ENCODE results near the gene NSMF. TPM values are rescaled to one million over a fixed set of nuclear protein-coding genes. Genes with fewer than 3 reads are reported as not detected.

NSMF gene
- total RNA-seq, 4 donors from 2014 or later, result 50.1 to 58.5 (median 54.2) TPM

GRCh38 chr9:137490532-137491186, 31.5 kb upstream of the NSMF start:
- no peaks in the 10 kb centered on the region for H3K36me3 ChIP-seq
- H3K27ac ChIP-seq, result no peak overlapping the region
- no peaks in the 10 kb centered on the region for H3K9me3 ChIP-seq
- no peaks in the 10 kb centered on the region for H3K4me1 ChIP-seq
- no peak overlapping the region for H3K4me3 ChIP-seq (replicated peaks in 1 of 3)
- H3K27me3 ChIP-seq, result no peaks in the 10 kb centered on the region
- no peak for TF ChIP-seq CTCF (IDR thresholded peaks at IDR 0.05)
- no peak for TF ChIP-seq POLR2A (IDR thresholded peaks at IDR 0.05)
- DNase-seq, result no peak
- WGBS, 2 donors, result 93 to 94% methylated on average over 9 of the region's 9 CpGs
- intact Hi-C loops (cut with DNase I), result no loop called here

- Histone ChIP-seq H3K4me3 (replicated peaks in 1 of 3) (no peak overlapping the region), H3K9me3 (no peaks in the 10 kb centered on the region), H3K27ac (no peak overlapping the region), H3K27me3 (no peaks in the 10 kb centered on the region), H3K4me1 (no peaks in the 10 kb centered on the region), H3K36me3 (no peaks in the 10 kb centered on the region)
- intact Hi-C loops (cut with DNase I), result no loop called here
- WGBS, 2 donors, result 95 to 98% methylated on average over 6 of the region's 6 CpGs
- TF ChIP-seq POLR2A (IDR thresholded peaks at IDR 0.05) (no peak), CTCF (IDR thresholded peaks at IDR 0.05) (no peak)
- no peak for DNase-seq
Measured at GRCh38 chr9:137488906-137489305, 29.8 kb upstream of the NSMF start.

- intact Hi-C loops (cut with DNase I), result no loop called here
- no peaks in the 10 kb centered on the region for H3K27me3 ChIP-seq
- TF ChIP-seq CTCF (IDR thresholded peaks at IDR 0.05), result no peak
- no peak for TF ChIP-seq POLR2A (IDR thresholded peaks at IDR 0.05)
- no peaks in the 10 kb centered on the region for H3K9me3 ChIP-seq
- no peaks in the 10 kb centered on the region for H3K4me1 ChIP-seq
- H3K4me3 ChIP-seq (replicated peaks in 1 of 3), result no peak overlapping the region
- no peak for DNase-seq
- 84 to 95% methylated on average over 6 of the region's 6 CpGs for WGBS, 2 donors
- H3K27ac ChIP-seq, result no peak overlapping the region
- no peaks in the 10 kb centered on the region for H3K36me3 ChIP-seq
Measured at GRCh38 chr9:137488327-137488653, 29.2 kb upstream of the NSMF start.

- H3K9me3 ChIP-seq, result no peaks in the 10 kb centered on the region
- H3K4me1 ChIP-seq, result no peaks in the 10 kb centered on the region
- H3K27me3 ChIP-seq, result no peaks in the 10 kb centered on the region
- no peak for TF ChIP-seq CTCF (IDR thresholded peaks at IDR 0.05)
- no peak for TF ChIP-seq POLR2A (IDR thresholded peaks at IDR 0.05)
- no peak overlapping the region for H3K27ac ChIP-seq
- H3K36me3 ChIP-seq, result no peaks in the 10 kb centered on the region
- no peak overlapping the region for H3K4me3 ChIP-seq (replicated peaks in 1 of 3)
- intact Hi-C loops (cut with DNase I), result no loop called here
- no peak for DNase-seq
- WGBS, 2 donors, result 90 to 95% methylated on average over 32 to 41 of the region's 41 CpGs
Measured at GRCh38 chr9:137487454-137488326, 28.6 kb upstream of the NSMF start.

Measured in thyroid gland (tissue), 4 donors.